Measurements from ENCODE around the gene KLHDC10. TPM values are rescaled to one million over a fixed set of nuclear protein-coding genes. Genes with fewer than 3 reads are reported as not detected.

KLHDC10 gene
- total RNA-seq (ENCODE audit: low replicate concordance) = 34.6 and 43.6 TPM in 2 replicates
- long read RNA-seq, partial matches to known transcripts = 2 of 14 reads
- long read RNA-seq, other reads (novel, unspliced or antisense) = 12 of 14 reads

- H3K36me3 Mint-ChIP-seq = peaks cover 9% of the 10 kb centered on the region
- H3K27me3 Mint-ChIP-seq = no peaks in the 10 kb centered on the region
- peak within 1 kb of the TSS; percentile 95 for H3K4me3 Mint-ChIP-seq
- peak; percentile 95 for DNase-seq (ENCODE audit: extremely low spot score, unreplicated experiment)
- no peak for TF ChIP-seq CTCF (conservative IDR thresholded peaks at IDR 0.05)
- H3K27ac Mint-ChIP-seq = peak within 1 kb of the TSS; percentile 94
- peaks cover 37% of the 10 kb centered on the region for H3K4me1 Mint-ChIP-seq (ENCODE audit: unreplicated experiment)
- no peaks in the 10 kb centered on the region for H3K9me3 Mint-ChIP-seq
These were observed at the start of gene KLHDC10 for GRCh38 chr7:130069978-130070860. Gene KLHDC10 (plus strand): TSS chr7:130070534. CDS start chr7:130070644, 110 bp downstream.

- H3K4me3 Mint-ChIP-seq = no peak overlapping the region
- no peak for DNase-seq (ENCODE audit: extremely low spot score, unreplicated experiment)
- H3K27me3 Mint-ChIP-seq = no peaks in the 10 kb centered on the region
- peaks cover 28% of the 10 kb centered on the region for H3K36me3 Mint-ChIP-seq
- no peak overlapping the region for H3K27ac Mint-ChIP-seq
- H3K4me1 Mint-ChIP-seq (ENCODE audit: unreplicated experiment) = peaks cover 6% of the 10 kb centered on the region
- H3K9me3 Mint-ChIP-seq = peaks cover 5% of the 10 kb centered on the region
- no peak for TF ChIP-seq CTCF (conservative IDR thresholded peaks at IDR 0.05)
These were observed 49.1 kb upstream of the KLHDC10 start for GRCh38 chr7:130021105-130021834.

- no peaks in the 10 kb centered on the region for H3K27me3 Mint-ChIP-seq
- no peak for TF ChIP-seq CTCF (conservative IDR thresholded peaks at IDR 0.05)
- peaks cover 5% of the 10 kb centered on the region for H3K9me3 Mint-ChIP-seq
- H3K4me3 Mint-ChIP-seq = no peak overlapping the region
- DNase-seq (ENCODE audit: extremely low spot score, unreplicated experiment) = no peak
- peaks cover 6% of the 10 kb centered on the region for H3K4me1 Mint-ChIP-seq (ENCODE audit: unreplicated experiment)
- H3K27ac Mint-ChIP-seq = no peak overlapping the region
- peaks cover 32% of the 10 kb centered on the region for H3K36me3 Mint-ChIP-seq
These were observed 48.2 kb upstream of the KLHDC10 start for GRCh38 chr7:130022115-130022514.

GRCh38 chr7:130022623-130023175, 47.6 kb upstream of the KLHDC10 start:
- no peaks in the 10 kb centered on the region for H3K27me3 Mint-ChIP-seq
- no peak overlapping the region for H3K4me3 Mint-ChIP-seq
- TF ChIP-seq CTCF (conservative IDR thresholded peaks at IDR 0.05) = no peak
- no peak overlapping the region for H3K27ac Mint-ChIP-seq
- DNase-seq (ENCODE audit: extremely low spot score, unreplicated experiment) = no peak
- H3K36me3 Mint-ChIP-seq = peaks cover 34% of the 10 kb centered on the region
- peaks cover 5% of the 10 kb centered on the region for H3K9me3 Mint-ChIP-seq
- H3K4me1 Mint-ChIP-seq (ENCODE audit: unreplicated experiment) = peaks cover 6% of the 10 kb centered on the region

- Mint-ChIP-seq H3K9me3 (peaks cover 5% of the 10 kb centered on the region), H3K4me3 (no peak overlapping the region), H3K27me3 (no peaks in the 10 kb centered on the region), H3K36me3 (peaks cover 33% of the 10 kb centered on the region), H3K4me1 (ENCODE audit: unreplicated experiment) (peaks cover 6% of the 10 kb centered on the region), H3K27ac (no peak overlapping the region)
- no peak for TF ChIP-seq CTCF (conservative IDR thresholded peaks at IDR 0.05)
- DNase-seq (ENCODE audit: extremely low spot score, unreplicated experiment) = no peak
These were observed 45.9 kb upstream of the KLHDC10 start for GRCh38 chr7:130024390-130024789.
